Astrocyte (in vitro differentiated cells and primary cell): ENCODE measurements around the gene LRMDA. TPM values are rescaled to one million over a fixed set of nuclear protein-coding genes. Genes with fewer than 3 reads are reported as not detected.

Experiments used
- DNase-seq: peaks from one replicate; pipeline ENCODE4 v3.0.0-alpha.2; 2010; ENCODE audit warnings: low read depth
- FAIRE-seq: peaks from 2 replicates; lab custom pipeline; 2011; peaks lifted over from hg19 to GRCh38; lab: Jason Lieb, UNC
- H2AFZ ChIP-seq: 2 replicates; pipeline ENCODE4 v1.6.0; 2012; ENCODE audit warnings: low read depth, low read length, inconsistent platforms
- H3K27ac ChIP-seq: 2 replicates; pipeline ENCODE4 v1.5.1; 2011; ENCODE audit warnings: low read depth, low read length, inconsistent platforms
- H3K27me3 ChIP-seq: 2 replicates; pipeline ENCODE4 v1.6.0; 2011; ENCODE audit warnings: low read length, inconsistent platforms; ENCODE audit not compliant: insufficient read depth
- H3K36me3 ChIP-seq: 2 replicates; pipeline ENCODE4 v1.5.1; 2011; ENCODE audit warnings: low read length, inconsistent platforms; ENCODE audit not compliant: insufficient read depth
- H3K4me1 ChIP-seq: 2 replicates; pipeline ENCODE4 v1.5.1; 2011; ENCODE audit warnings: low read length, inconsistent platforms; ENCODE audit not compliant: insufficient read depth
- H3K4me2 ChIP-seq: 2 replicates; pipeline ENCODE4 v1.6.0; 2012; ENCODE audit warnings: low read length, inconsistent platforms
- H3K4me3 ChIP-seq: 2 replicates; pipeline ENCODE4 v1.5.1; 2011; ENCODE audit warnings: low read depth, mild to moderate bottlenecking, low read length, inconsistent platforms; ENCODE audit not compliant: insufficient read depth
- H3K79me2 ChIP-seq: 2 replicates; pipeline ENCODE4 v1.6.0; 2012; ENCODE audit warnings: mild to moderate bottlenecking, low read length, inconsistent platforms; ENCODE audit not compliant: insufficient read depth
- H3K9ac ChIP-seq: 2 replicates; pipeline ENCODE4 v1.6.0; 2012; ENCODE audit warnings: mild to moderate bottlenecking, low read length, inconsistent platforms
- H3K9me3 ChIP-seq: 2 replicates; pipeline ENCODE4 v1.5.1; 2012; ENCODE audit warnings: low read depth, mild to moderate bottlenecking, low read length, inconsistent platforms; ENCODE audit not compliant: insufficient read depth
- H4K20me1 ChIP-seq: 2 replicates; pipeline ENCODE4 v1.6.0; 2012; ENCODE audit warnings: low read length, inconsistent platforms; ENCODE audit not compliant: insufficient read depth
- H3K27ac Mint-ChIP-seq: one replicate; pipeline ENCODE4 v1.8.0; 2021; ENCODE audit warnings: mild to moderate bottlenecking, mixed read lengths; ENCODE audit not compliant: unreplicated experiment
- H3K27me3 Mint-ChIP-seq: one replicate; pipeline ENCODE4 v1.8.0; 2021; ENCODE audit warnings: low read depth, mixed read lengths; ENCODE audit not compliant: unreplicated experiment
- H3K36me3 Mint-ChIP-seq: one replicate; pipeline ENCODE4 v1.8.0; 2021; ENCODE audit warnings: low read depth, mixed read lengths; ENCODE audit not compliant: unreplicated experiment
- H3K4me1 Mint-ChIP-seq: one replicate; pipeline ENCODE4 v1.8.0; 2021; ENCODE audit warnings: low read depth, mixed read lengths; ENCODE audit not compliant: unreplicated experiment
- H3K4me3 Mint-ChIP-seq: one replicate; pipeline ENCODE4 v1.8.0; 2021; ENCODE audit warnings: mild to moderate bottlenecking, moderate library complexity, mixed read lengths; ENCODE audit not compliant: unreplicated experiment
- H3K9me3 Mint-ChIP-seq: one replicate; pipeline ENCODE4 v1.8.0; 2021; ENCODE audit warnings: mild to moderate bottlenecking, mixed read lengths; ENCODE audit not compliant: unreplicated experiment
- CTCF ChIP-seq: IDR thresholded peaks from 2 replicates; pipeline ENCODE4 v1.5.1; 2011; ENCODE audit warnings: low read depth, mild to moderate bottlenecking, inconsistent platforms, low read length, moderate library complexity; ENCODE audit not compliant: insufficient read depth
- EZH2 ChIP-seq: IDR thresholded peaks from 2 replicates; pipeline ENCODE4 v1.6.1; 2012; ENCODE audit warnings: mild to moderate bottlenecking, low read length, inconsistent platforms; ENCODE audit not compliant: insufficient read depth
- total RNA-seq: library from RNA; stranded (reverse); gene quantifications from 2 replicates; pipeline ENCODE4 v1.2.1, GENCODE V29; 2021

Gene LRMDA
- total RNA-seq, 1 donor from 2014 or later = 2.7 TPM

GRCh38 chr10:75738924-75739323 is 307.5 kb downstream of the LRMDA start:
- no peak overlapping the region for H2AFZ ChIP-seq
- H4K20me1 ChIP-seq = no peaks in the 10 kb centered on the region
- no peaks in the 10 kb centered on the region for H3K4me1 ChIP-seq
- no peaks in the 10 kb centered on the region for H3K79me2 ChIP-seq
- Mint-ChIP-seq H3K4me3 (no peak overlapping the region), H3K27ac (no peak overlapping the region), H3K36me3 (no peaks in the 10 kb centered on the region), H3K4me1 (peaks cover 3% of the 10 kb centered on the region), H3K9me3 (peaks cover 3% of the 10 kb centered on the region), H3K27me3 (no peaks in the 10 kb centered on the region)
- no peak overlapping the region for H3K4me3 ChIP-seq
- H3K9ac ChIP-seq = no peak overlapping the region
- H3K4me2 ChIP-seq = no peak overlapping the region
- no peak overlapping the region for H3K27ac ChIP-seq
- FAIRE-seq = no peak
- TF ChIP-seq CTCF = no peak
- no peak for TF ChIP-seq EZH2
- H3K36me3 ChIP-seq = no peaks in the 10 kb centered on the region
- H3K27me3 ChIP-seq = peaks cover 4% of the 10 kb centered on the region
- no peak for DNase-seq
- no peaks in the 10 kb centered on the region for H3K9me3 ChIP-seq

- Histone ChIP-seq H3K9me3 (no peaks in the 10 kb centered on the region), H3K4me1 (no peaks in the 10 kb centered on the region), H4K20me1 (no peaks in the 10 kb centered on the region), H3K79me2 (no peaks in the 10 kb centered on the region), H3K27me3 (peaks cover 4% of the 10 kb centered on the region), H2AFZ (no peak overlapping the region), H3K4me2 (no peak overlapping the region), H3K27ac (no peak overlapping the region), H3K36me3 (no peaks in the 10 kb centered on the region), H3K4me3 (no peak overlapping the region), H3K9ac (no peak overlapping the region)
- no peak for TF ChIP-seq CTCF
- TF ChIP-seq EZH2 = no peak
- no peaks in the 10 kb centered on the region for H3K36me3 Mint-ChIP-seq
- no peak overlapping the region for H3K27ac Mint-ChIP-seq
- H3K9me3 Mint-ChIP-seq = peaks cover 3% of the 10 kb centered on the region
- DNase-seq (no peak), FAIRE-seq (no peak)
- peaks cover 6% of the 10 kb centered on the region for H3K4me1 Mint-ChIP-seq
- no peaks in the 10 kb centered on the region for H3K27me3 Mint-ChIP-seq
- H3K4me3 Mint-ChIP-seq = no peak overlapping the region
Measured at GRCh38 chr10:75739414-75740143, 308.2 kb downstream of the LRMDA start.

GRCh38 chr10:75740541-75740940 is 309.1 kb downstream of the LRMDA start:
- no peaks in the 10 kb centered on the region for H3K27me3 Mint-ChIP-seq
- no peak overlapping the region for H2AFZ ChIP-seq
- H3K4me3 Mint-ChIP-seq = no peak overlapping the region
- no peaks in the 10 kb centered on the region for H3K79me2 ChIP-seq
- no peaks in the 10 kb centered on the region for H4K20me1 ChIP-seq
- no peak for DNase-seq
- peaks cover 6% of the 10 kb centered on the region for H3K4me1 Mint-ChIP-seq
- no peak for TF ChIP-seq CTCF
- no peak for TF ChIP-seq EZH2
- H3K36me3 ChIP-seq = no peaks in the 10 kb centered on the region
- no peaks in the 10 kb centered on the region for H3K9me3 ChIP-seq
- no peak overlapping the region for H3K27ac ChIP-seq
- H3K4me1 ChIP-seq = no peaks in the 10 kb centered on the region
- no peak overlapping the region for H3K9ac ChIP-seq
- H3K9me3 Mint-ChIP-seq = peaks cover 3% of the 10 kb centered on the region
- H3K27ac Mint-ChIP-seq = no peak overlapping the region
- no peak overlapping the region for H3K4me2 ChIP-seq
- no peaks in the 10 kb centered on the region for H3K36me3 Mint-ChIP-seq
- H3K4me3 ChIP-seq = no peak overlapping the region
- FAIRE-seq = no peak
- peaks cover 4% of the 10 kb centered on the region for H3K27me3 ChIP-seq
